Muscle layer of colon (tissue), 2 donors: Measurements from ENCODE around the gene LRRC25.
A peak's percentile ranks its signal among the peaks of the same experiment; 100 is the strongest.

Source experiments
- H3K27ac ChIP-seq: one replicate; pipeline ENCODE4 v1.7.0; 2013; ENCODE audit warnings: low read depth, mild to moderate bottlenecking, low read length, moderate library complexity
- H3K27me3 ChIP-seq, 2 donors: one replicate each; pipeline ENCODE4 v1.7.0; 2013; ENCODE audit warnings: low read length in 2 of 2, mild to moderate bottlenecking in 2 of 2; ENCODE audit not compliant: insufficient read depth in 2 of 2, control insufficient read depth in 1 of 2
- H3K36me3 ChIP-seq: one replicate; pipeline ENCODE4 v1.7.0; 2013; ENCODE audit warnings: mild to moderate bottlenecking, low read length; ENCODE audit not compliant: insufficient read depth
- H3K4me1 ChIP-seq: one replicate; pipeline ENCODE4 v1.7.0; 2013; ENCODE audit warnings: mild to moderate bottlenecking, low read length; ENCODE audit not compliant: insufficient read depth
- H3K4me3 ChIP-seq, 2 donors: one replicate each; pipeline ENCODE4 v1.7.0; 2013; ENCODE audit warnings: low read length in 2 of 2, low read depth in 1 of 2, mild to moderate bottlenecking in 1 of 2, moderate library complexity in 1 of 2
- H3K9ac ChIP-seq: one replicate; pipeline ENCODE4 v1.7.0; 2013; ENCODE audit warnings: low read length
- H3K9me3 ChIP-seq: one replicate; pipeline ENCODE4 v1.7.0; 2013; ENCODE audit warnings: mild to moderate bottlenecking, low read length
- donor health status: abdominal sarcoma.
- donor health status: Adenocarcinoma of cecum.

The LRRC25 gene

DNA sequence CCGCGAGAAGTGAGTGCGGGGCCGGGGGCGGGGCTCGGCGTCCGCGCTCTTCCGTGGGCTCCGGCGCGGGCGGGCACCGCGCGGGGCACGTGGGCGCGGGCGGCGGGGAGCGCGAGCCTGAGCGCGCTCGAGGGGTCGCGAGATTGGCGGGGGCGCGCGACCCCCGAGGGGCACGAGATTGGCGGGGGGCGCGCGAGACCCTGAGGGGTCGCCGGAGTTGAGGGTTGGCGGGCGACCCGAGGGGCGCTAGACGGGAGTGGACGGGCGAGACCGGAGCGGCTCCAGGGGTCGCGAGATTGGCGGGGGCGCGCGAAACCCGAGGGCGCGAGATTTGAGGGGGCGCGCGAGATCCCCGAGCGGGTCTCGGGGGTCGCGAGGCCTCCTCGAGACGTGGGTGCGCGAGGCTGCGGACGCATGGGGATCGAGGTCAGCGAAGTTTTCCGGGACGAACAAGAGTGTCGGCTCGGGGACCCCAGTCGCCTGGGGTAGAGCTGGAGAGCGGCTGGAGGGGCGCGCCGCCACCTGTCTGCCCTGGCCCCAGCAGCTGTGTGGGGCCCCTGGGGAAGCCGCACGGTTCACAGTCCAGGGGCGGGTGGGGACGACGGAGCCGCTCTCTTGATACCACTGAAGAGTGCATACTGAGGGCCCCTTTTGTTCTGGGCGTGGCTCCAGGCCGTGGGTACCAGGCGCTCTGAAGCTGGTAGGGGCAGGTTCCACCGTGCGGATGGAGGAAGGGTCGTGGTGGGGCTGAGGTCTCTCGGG lies 22.5 kb upstream of the LRRC25 start:
- Histone ChIP-seq H3K27ac (peak overlapping the region; percentile 78), H3K9me3 (no peaks in the 10 kb centered on the region), H3K36me3 (no peaks in the 10 kb centered on the region), H3K27me3 (peaks cover 0 to 13% of the 10 kb centered on the region in 2 donors), H3K4me1 (peaks cover 37% of the 10 kb centered on the region), H3K4me3 (peak overlapping the region; percentile 52 to 74), H3K9ac (no peak overlapping the region)

GRCh38 chr19:18419195-18419698 lies 21.8 kb upstream of the LRRC25 start, which contains the start of gene SSBP4:
SSBP4 (plus strand) TSS chr19:18419398; CDS start chr19:18419649, 251 bp downstream.
- H3K4me1 ChIP-seq: peaks cover 44% of the 10 kb centered on the region
- peak within 1 kb of the TSS; percentile 59 to 74 for H3K4me3 ChIP-seq
- H3K9ac ChIP-seq: peak within 1 kb of the TSS; percentile 27
- no peaks in the 10 kb centered on the region for H3K36me3 ChIP-seq
- peak within 1 kb of the TSS; percentile 91 for H3K27ac ChIP-seq
- H3K27me3 ChIP-seq: peaks cover 0 to 13% of the 10 kb centered on the region in 2 donors
- H3K9me3 ChIP-seq: no peaks in the 10 kb centered on the region

GRCh38 chr19:18418483-18419194 lies 21.2 kb upstream of the LRRC25 start:
- H3K4me3 ChIP-seq: peak overlapping the region; percentile 29 to 59
- H3K9ac ChIP-seq: peak overlapping the region; percentile 27
- peaks cover 0 to 13% of the 10 kb centered on the region in 2 donors for H3K27me3 ChIP-seq
- H3K36me3 ChIP-seq: no peaks in the 10 kb centered on the region
- peaks cover 45% of the 10 kb centered on the region for H3K4me1 ChIP-seq
- peak overlapping the region; percentile 91 for H3K27ac ChIP-seq
- H3K9me3 ChIP-seq: no peaks in the 10 kb centered on the region

GRCh38 chr19:18418029-18418482 lies 20.6 kb upstream of the LRRC25 start:
- H3K36me3 ChIP-seq: no peaks in the 10 kb centered on the region
- H3K27me3 ChIP-seq: peaks cover 0 to 13% of the 10 kb centered on the region in 2 donors
- H3K9me3 ChIP-seq: no peaks in the 10 kb centered on the region
- peak overlapping the region; percentile 91 for H3K27ac ChIP-seq
- H3K9ac ChIP-seq: peak overlapping the region; percentile 27
- H3K4me1 ChIP-seq: peaks cover 45% of the 10 kb centered on the region
- peak overlapping the region in 1 of 2 donors; percentile 59 for H3K4me3 ChIP-seq

DNA sequence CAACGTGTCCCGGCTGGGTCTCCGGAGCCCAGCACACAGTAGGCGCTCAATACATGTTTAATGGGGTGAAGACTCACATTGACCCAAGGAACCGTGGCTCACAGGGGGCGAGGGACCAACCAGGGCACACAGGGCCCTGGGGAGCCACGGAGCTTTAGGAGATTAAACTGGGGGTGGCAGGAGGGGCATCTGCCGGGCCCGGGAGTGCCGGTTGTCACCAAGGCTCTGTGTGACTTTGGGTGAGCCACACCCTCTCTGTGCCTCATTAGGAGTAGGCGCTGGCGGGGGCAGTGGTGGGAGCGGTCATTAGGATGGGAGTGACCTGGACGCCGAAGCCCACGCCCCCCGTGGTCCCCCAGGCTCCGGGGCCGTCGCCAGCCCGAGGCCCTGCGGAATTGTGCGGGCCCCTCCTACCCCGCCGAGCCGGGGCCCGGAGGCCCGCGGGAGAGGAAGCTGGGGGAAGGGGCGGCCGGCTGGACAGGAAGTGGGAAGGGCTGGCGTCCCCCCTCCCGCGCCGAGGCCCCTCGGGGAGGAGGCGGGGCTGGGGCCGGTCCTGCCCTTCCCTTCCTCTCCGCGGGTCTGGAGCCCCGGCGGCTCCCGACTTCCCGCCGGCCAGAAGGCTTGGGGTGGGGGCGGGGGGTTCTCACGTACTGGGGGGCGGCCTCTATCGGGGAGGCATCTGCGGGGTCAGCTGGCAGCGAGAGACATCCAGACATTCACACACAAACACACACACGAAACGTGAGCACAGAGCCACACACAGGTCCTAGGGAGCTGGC lies 20.0 kb upstream of the LRRC25 start:
- no peaks in the 10 kb centered on the region for H3K36me3 ChIP-seq
- H3K4me3 ChIP-seq: peak overlapping the region; percentile 38 to 72
- peaks cover 0 to 13% of the 10 kb centered on the region in 2 donors for H3K27me3 ChIP-seq
- H3K27ac ChIP-seq: peak overlapping the region; percentile 91
- H3K4me1 ChIP-seq: peaks cover 45% of the 10 kb centered on the region
- H3K9me3 ChIP-seq: no peaks in the 10 kb centered on the region
- peak overlapping the region; percentile 49 for H3K9ac ChIP-seq

DNA sequence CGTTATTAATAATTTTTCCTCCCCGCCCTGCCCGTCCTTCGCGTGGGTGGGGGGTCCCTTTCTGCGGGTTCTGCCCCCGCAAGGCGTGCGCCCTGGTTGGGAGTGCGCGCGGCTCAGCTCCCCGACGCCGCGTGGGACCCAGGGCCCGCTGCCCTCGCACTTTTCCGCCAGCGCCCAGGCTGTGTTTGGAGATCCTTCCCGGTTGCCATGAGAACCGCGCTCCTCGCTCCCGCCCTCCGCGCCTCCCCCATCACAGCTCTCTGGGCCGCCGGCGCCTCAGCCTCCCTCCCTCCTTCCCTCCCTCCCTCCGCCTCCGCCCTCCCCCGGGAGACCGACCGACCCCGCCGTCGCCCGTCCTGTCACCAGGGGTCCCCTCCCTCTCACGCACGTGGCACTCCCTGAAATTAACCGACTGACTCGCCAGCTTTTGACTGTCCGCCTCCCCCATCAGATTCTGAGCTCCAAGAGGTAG lies 19.4 kb upstream of the LRRC25 start:
- H3K4me1 ChIP-seq: peaks cover 45% of the 10 kb centered on the region
- no peaks in the 10 kb centered on the region for H3K9me3 ChIP-seq
- peak overlapping the region; percentile 21 to 72 for H3K4me3 ChIP-seq
- H3K9ac ChIP-seq: peak overlapping the region; percentile 49
- H3K27ac ChIP-seq: peak overlapping the region; percentile 91
- no peaks in the 10 kb centered on the region for H3K36me3 ChIP-seq
- H3K27me3 ChIP-seq: peaks cover 0 to 13% of the 10 kb centered on the region in 2 donors

GRCh38 chr19:18415178-18415867 lies 17.9 kb upstream of the LRRC25 start:
- Histone ChIP-seq H3K9me3 (no peaks in the 10 kb centered on the region), H3K4me1 (peaks cover 39% of the 10 kb centered on the region), H3K9ac (no peak overlapping the region), H3K4me3 (peak overlapping the region in 1 of 2 donors; percentile 46), H3K27ac (peak overlapping the region; percentile 91), H3K27me3 (peaks cover 0 to 13% of the 10 kb centered on the region in 2 donors), H3K36me3 (no peaks in the 10 kb centered on the region)

DNA sequence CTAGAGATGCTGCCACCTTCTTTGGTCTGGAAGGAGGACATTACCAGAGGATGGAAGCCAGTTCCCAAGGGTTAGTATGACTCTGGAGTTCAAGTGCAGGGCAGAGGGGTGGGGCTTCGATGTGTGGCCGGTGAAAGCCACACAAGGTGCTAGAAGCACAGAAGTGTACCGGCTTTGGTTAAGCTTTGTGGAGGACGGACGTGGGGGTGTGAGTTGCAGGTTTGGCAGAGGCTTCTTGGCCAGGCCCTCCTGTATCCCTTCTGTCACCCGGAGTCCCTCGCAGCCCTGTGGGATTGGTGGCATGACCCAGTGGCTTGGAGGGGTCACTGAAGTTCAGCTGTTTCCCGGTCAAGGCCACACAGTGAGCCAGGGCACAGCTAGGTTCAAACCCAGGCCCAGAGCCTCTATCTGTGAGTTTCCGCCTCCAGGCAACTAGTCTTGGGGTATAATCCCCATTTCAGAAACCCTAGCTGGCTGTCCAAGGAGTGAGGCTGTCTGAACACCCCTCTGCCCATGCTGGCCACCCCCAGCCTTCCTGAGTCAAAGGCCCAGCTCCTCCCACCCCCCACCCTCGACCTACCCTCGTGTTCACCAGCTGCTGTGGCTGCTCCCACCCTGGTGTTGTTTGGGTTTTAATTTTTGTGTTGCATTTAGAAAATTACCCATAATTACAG lies 17.2 kb upstream of the LRRC25 start:
- no peak overlapping the region for H3K9ac ChIP-seq
- peaks cover 39% of the 10 kb centered on the region for H3K4me1 ChIP-seq
- peak overlapping the region in 1 of 2 donors; percentile 46 for H3K4me3 ChIP-seq

DNA sequence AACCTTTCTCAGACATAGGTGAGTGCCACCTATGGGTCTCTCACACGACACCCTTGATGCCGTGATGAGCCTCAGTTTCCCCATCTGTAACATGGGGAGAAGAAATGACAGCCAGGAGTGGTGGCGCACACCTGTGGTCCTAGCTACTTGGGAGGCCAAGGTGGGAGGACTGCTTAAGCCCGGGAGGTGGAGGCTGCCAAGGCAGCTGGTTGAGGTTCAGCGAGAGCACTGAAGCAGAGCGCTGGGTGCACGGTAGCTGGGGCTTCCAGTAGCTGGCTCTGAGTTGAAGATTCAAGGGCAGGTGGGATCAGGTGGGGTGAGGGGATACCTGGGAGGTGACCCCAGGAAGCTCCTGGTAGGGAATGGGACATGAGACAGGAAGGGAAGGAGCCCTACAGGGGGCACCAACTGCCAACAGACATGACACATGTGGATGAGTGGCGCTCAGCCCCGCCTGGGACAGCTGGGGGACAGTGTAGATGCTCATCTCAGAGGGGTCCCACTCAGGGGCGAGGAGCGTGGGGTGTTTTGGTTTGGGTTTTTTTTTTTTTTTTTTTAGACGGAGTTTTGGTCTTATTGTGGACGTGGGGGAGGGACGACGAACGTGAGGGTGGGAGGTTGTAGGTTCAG lies 15.3 kb upstream of the LRRC25 start:
- Histone ChIP-seq H3K4me1 (peaks cover 26% of the 10 kb centered on the region), H3K27me3 (peaks cover 0 to 13% of the 10 kb centered on the region in 2 donors), H3K9ac (no peak overlapping the region)

More for the DNA sequence above, 17.2 kb upstream of the LRRC25 start:
- Histone ChIP-seq H3K27me3 (peaks cover 0 to 13% of the 10 kb centered on the region in 2 donors), H3K36me3 (no peaks in the 10 kb centered on the region), H3K27ac (peak overlapping the region; percentile 91), H3K9me3 (no peaks in the 10 kb centered on the region)

GRCh38 chr19:18408053-18408476 lies 10.6 kb upstream of the LRRC25 start:
- Histone ChIP-seq H3K9me3 (no peaks in the 10 kb centered on the region), H3K27me3 (no peaks in the 10 kb centered on the region), H3K27ac (no peak overlapping the region), H3K4me1 (no peaks in the 10 kb centered on the region), H3K9ac (no peak overlapping the region), H3K36me3 (no peaks in the 10 kb centered on the region), H3K4me3 (no peak overlapping the region)

More for the DNA sequence above, 15.3 kb upstream of the LRRC25 start:
- H3K36me3 ChIP-seq: no peaks in the 10 kb centered on the region
- no peaks in the 10 kb centered on the region for H3K9me3 ChIP-seq
- H3K27ac ChIP-seq: no peak overlapping the region
- H3K4me3 ChIP-seq: no peak overlapping the region
